ENCODE results near the gene FAM25G. TPM values are rescaled to one million over a fixed set of nuclear protein-coding genes. Genes with fewer than 3 reads are reported as not detected.
"Not testable (repeated sequence)": the region's sequence is repeated elsewhere in the genome, so short reads cannot be mapped to it uniquely, and the experiment has no call there.

Gene FAM25G
- total RNA-seq, 1 donor from 2014 or later: not detected

DNA sequence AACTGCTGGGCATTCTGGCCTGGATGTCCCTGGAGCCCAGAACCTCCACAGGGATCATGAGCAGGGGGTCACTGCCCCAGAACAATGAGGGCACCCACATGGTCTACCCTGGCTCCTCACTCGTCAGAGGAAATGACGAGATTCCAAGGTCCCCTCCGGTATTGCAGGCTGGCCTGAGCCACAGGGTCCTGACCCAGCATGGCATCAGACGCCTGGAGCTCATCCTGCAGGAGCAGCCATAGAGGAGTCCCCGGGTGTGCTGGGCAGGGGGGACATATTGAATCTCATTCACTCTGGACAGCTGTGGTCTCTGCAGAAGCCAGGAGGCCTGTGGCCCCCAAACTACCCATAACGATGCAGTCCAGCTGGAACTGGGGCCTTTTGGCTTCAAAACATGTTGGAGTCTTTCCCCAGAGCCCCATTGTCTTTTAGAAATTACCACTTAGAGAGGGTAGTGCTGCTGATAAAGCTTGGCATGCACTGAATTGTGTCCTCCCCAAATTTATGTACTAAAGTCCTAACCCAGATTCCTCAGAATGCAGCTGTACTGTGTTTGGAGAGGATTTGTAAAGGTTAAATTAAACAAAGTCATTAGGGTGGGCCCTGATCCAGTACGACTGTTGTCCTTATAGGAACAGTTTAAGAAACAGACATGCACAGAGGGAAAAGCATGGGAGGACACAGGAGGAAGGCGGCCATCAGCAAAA, 35.3 kb downstream of the FAM25G start:
- Mint-ChIP-seq H3K27me3 (ENCODE audit: unreplicated experiment) (peaks cover 7% of the 10 kb centered on the region), H3K36me3 (ENCODE audit: unreplicated experiment) (no peaks in the 10 kb centered on the region), H3K27ac (ENCODE audit: unreplicated experiment) (no peak overlapping the region), H3K9me3 (ENCODE audit: unreplicated experiment) (no peaks in the 10 kb centered on the region), H3K4me1 (ENCODE audit: unreplicated experiment) (peaks cover 7% of the 10 kb centered on the region), H3K4me3 (ENCODE audit: unreplicated experiment) (no peak overlapping the region)
- peak; percentile 73 for DNase-seq (ENCODE audit: extremely low spot score, unreplicated experiment)
- TF ChIP-seq, protein P1, sequence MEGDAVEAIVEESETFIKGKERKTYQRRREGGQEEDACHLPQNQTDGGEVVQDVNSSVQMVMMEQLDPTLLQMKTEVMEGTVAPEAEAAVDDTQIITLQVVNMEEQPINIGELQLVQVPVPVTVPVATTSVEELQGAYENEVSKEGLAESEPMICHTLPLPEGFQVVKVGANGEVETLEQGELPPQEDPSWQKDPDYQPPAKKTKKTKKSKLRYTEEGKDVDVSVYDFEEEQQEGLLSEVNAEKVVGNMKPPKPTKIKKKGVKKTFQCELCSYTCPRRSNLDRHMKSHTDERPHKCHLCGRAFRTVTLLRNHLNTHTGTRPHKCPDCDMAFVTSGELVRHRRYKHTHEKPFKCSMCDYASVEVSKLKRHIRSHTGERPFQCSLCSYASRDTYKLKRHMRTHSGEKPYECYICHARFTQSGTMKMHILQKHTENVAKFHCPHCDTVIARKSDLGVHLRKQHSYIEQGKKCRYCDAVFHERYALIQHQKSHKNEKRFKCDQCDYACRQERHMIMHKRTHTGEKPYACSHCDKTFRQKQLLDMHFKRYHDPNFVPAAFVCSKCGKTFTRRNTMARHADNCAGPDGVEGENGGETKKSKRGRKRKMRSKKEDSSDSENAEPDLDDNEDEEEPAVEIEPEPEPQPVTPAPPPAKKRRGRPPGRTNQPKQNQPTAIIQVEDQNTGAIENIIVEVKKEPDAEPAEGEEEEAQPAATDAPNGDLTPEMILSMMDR (IDR thresholded peaks at IDR 0.05): no peak

DNA sequence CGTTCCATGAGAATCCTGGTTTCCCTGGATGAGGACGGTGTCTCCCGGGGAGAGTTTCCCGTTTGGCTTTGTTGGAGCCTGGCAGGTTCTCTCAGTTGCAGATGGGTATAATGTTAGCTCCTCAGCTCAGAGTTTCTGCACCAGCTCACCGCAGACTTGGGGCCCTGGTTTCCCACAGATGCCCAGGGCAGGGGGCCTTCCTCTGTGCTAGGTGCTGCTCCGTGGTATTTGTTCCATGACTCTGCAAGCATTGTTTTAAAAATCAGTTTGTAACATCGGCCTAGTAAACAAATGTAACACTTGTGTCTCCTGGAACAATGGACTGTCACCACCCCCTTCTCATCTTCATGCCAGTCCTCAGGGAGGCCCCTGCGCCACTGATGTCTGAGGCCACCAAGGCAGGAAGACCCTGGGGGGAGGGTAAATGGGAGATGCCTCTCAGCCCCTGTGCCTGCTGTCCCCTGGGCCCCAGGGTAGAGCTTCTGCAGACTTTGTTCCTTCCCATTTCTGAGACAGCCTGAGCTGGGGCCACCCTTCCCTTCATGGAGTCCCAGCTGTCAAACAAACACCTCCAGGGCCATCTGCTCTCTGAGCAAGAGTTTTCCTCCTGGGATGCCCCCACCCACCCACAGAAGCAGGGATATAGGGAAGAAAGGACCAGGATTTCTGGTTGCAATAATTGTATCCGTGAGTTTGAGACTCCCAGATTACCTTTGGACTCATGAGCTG, 36.0 kb downstream of the FAM25G start:
- not testable (repeated sequence) for H3K4me3 Mint-ChIP-seq (ENCODE audit: unreplicated experiment); H3K36me3 Mint-ChIP-seq (ENCODE audit: unreplicated experiment); H3K27me3 Mint-ChIP-seq (ENCODE audit: unreplicated experiment); H3K27ac Mint-ChIP-seq (ENCODE audit: unreplicated experiment); H3K4me1 Mint-ChIP-seq (ENCODE audit: unreplicated experiment); H3K9me3 Mint-ChIP-seq (ENCODE audit: unreplicated experiment)
- DNase-seq (ENCODE audit: extremely low spot score, unreplicated experiment): peak; percentile 57

DNA sequence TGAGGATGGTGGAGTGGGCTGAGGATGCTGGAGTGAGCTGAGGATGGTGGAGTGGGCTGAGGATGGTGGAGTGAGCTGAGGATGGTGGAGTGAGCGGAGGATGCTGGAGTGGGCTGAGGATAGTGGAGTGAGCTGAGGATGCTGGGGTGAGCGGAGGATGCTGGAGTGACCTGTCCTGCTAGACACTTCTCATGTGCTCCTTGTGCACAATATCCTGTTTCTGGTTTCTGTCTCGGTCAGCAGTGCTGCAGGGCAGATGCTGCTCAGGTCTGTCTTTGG, 36.8 kb downstream of the FAM25G start:
- no peak for DNase-seq (ENCODE audit: extremely low spot score, unreplicated experiment)
- Mint-ChIP-seq H3K9me3 (ENCODE audit: unreplicated experiment) (no peaks in the 10 kb centered on the region), H3K27me3 (ENCODE audit: unreplicated experiment) (peaks cover 7% of the 10 kb centered on the region), H3K4me3 (ENCODE audit: unreplicated experiment) (no peak overlapping the region), H3K27ac (ENCODE audit: unreplicated experiment) (no peak overlapping the region), H3K36me3 (ENCODE audit: unreplicated experiment) (no peaks in the 10 kb centered on the region), H3K4me1 (ENCODE audit: unreplicated experiment) (peaks cover 4% of the 10 kb centered on the region)
- TF ChIP-seq, protein P1 (IDR thresholded peaks at IDR 0.05): no peak

DNA sequence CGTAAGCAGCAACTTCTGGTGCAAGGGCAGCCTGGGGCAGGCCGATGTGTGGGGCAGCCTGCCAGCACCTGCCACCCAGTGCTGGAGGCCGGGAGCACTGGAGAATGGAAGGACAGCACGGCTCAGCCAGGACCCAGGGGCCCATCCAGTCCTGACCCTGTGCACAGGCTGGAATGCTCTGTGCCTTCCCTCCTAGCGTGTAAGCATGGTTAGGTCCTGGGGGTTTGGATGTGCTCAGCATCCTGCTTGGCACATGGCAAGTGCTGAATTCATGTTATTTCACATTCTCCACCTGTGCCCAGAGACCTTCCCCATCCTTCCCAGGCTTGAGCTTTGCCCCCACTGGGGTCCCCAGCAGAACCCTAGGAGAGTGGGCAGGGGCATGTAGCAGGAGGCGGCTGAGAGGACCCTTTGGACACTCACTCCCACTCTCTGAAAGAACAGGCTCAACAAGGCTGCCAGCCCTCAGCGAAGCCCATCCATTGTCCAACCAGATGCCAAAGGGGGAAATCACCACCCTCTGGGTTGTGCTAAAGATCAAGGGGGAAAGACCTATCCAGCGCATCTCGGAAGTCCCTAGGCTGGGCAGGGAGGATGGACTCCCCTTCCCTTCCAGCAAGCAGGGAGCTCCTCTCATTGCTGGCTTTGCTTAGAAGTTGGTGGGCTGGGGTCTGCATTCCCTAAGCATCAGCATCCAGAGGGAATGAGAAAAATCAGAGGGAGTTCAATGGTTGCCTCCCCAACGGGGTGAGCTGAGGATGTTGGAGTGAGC, 37.3 kb downstream of the FAM25G start:
- TF ChIP-seq, protein P1 (IDR thresholded peaks at IDR 0.05): no peak
- no peaks in the 10 kb centered on the region for H3K36me3 Mint-ChIP-seq (ENCODE audit: unreplicated experiment)
- H3K27me3 Mint-ChIP-seq (ENCODE audit: unreplicated experiment): peaks cover 7% of the 10 kb centered on the region
- DNase-seq (ENCODE audit: extremely low spot score, unreplicated experiment): peak; percentile 69
- H3K4me3 Mint-ChIP-seq (ENCODE audit: unreplicated experiment): no peak overlapping the region
- H3K27ac Mint-ChIP-seq (ENCODE audit: unreplicated experiment): no peak overlapping the region
- peaks cover 4% of the 10 kb centered on the region for H3K4me1 Mint-ChIP-seq (ENCODE audit: unreplicated experiment)
- no peaks in the 10 kb centered on the region for H3K9me3 Mint-ChIP-seq (ENCODE audit: unreplicated experiment)

DNA sequence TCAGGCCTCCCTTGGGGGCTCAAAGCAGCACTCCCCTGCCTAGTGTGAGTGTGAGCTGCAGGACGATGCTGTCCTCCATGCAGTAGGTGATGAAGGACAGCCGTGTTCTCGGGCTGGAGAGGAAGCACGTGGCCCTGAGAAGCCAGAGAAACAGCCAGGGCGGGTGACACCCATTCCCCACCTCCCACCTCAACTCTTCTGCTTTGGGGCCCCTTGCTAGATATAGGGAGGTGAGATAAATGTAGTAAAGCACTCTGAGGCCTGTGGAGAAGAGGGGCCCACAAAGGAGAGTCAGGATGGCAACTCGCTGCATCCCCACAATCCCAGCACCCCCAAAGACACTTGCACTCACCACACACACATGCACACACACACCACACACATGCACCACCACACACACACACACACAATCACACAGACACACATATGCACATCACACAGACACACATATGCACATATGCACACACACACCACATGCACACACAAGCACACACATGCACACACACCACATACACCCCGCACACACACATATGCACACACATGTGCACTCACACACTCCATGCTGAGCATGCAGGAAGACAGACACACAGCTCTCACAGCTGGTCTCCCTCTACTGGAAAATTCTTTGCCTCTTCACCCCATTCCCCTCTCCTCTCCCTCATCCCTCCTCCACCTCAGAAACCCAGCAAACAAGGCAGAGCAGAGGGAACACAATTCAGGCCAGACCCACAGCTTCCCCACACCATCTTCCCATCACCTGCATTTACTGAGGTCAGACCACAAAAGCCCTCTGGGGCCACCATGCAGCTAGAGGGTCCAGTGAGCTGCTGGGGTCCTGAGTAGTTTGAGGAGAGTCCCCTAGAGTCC, 38.1 kb downstream of the FAM25G start:
- Mint-ChIP-seq H3K27ac (ENCODE audit: unreplicated experiment) (no peak overlapping the region), H3K9me3 (ENCODE audit: unreplicated experiment) (no peaks in the 10 kb centered on the region), H3K27me3 (ENCODE audit: unreplicated experiment) (peaks cover 7% of the 10 kb centered on the region), H3K4me3 (ENCODE audit: unreplicated experiment) (no peak overlapping the region), H3K36me3 (ENCODE audit: unreplicated experiment) (no peaks in the 10 kb centered on the region), H3K4me1 (ENCODE audit: unreplicated experiment) (peaks cover 4% of the 10 kb centered on the region)
- peak; percentile 54 for DNase-seq (ENCODE audit: extremely low spot score, unreplicated experiment)
- TF ChIP-seq, protein P1 (IDR thresholded peaks at IDR 0.05): no peak
